Stimulated activated CD4-positive, alpha-beta T cell treated with anti-CD3 and anti-CD28 coated beads, Interleukin-1b, Interleukin-23, amount 100 ng/mL, for 4 hours (primary cell): ENCODE data around the gene DYSF.

ENCODE experiments used
- DNase-seq, 2 donors: peaks; one replicate each; pipeline ENCODE4 v3.0.0-alpha.2; 2020; ENCODE audit warnings: low read depth in 2 of 2

Gene DYSF

GRCh38 chr2:71530211-71530610, 76.8 kb downstream of the DYSF start:
- DNase-seq, result no peak

GRCh38 chr2:71530641-71531332, 77.4 kb downstream of the DYSF start:
- DNase-seq, result no peak

- no peak for DNase-seq
These were observed 78.2 kb downstream of the DYSF start for GRCh38 chr2:71531522-71532047.

GRCh38 chr2:71532327-71532726, 79.0 kb downstream of the DYSF start:
- DNase-seq, result no peak

GRCh38 chr2:71534201-71534600, 80.8 kb downstream of the DYSF start:
- DNase-seq, result no peak

GRCh38 chr2:71534826-71535225, 81.5 kb downstream of the DYSF start:
- DNase-seq, result no peak

- DNase-seq, result no peak
These were observed 82.2 kb downstream of the DYSF start for GRCh38 chr2:71535526-71535925.

- no peak for DNase-seq
These were observed 82.9 kb downstream of the DYSF start for GRCh38 chr2:71536226-71536671.

GRCh38 chr2:71538241-71538640, 84.9 kb downstream of the DYSF start:
- DNase-seq, result no peak

- DNase-seq, result no peak
These were observed 85.4 kb downstream of the DYSF start for GRCh38 chr2:71538656-71539265.

GRCh38 chr2:71540818-71541217, 87.5 kb downstream of the DYSF start:
- no peak for DNase-seq

GRCh38 chr2:71544919-71545571, 91.7 kb downstream of the DYSF start:
- DNase-seq, result no peak

- peak; percentile 9 to 11 for DNase-seq
These were observed 92.4 kb downstream of the DYSF start for GRCh38 chr2:71545572-71546274.

GRCh38 chr2:71546275-71546638, 92.9 kb downstream of the DYSF start:
- no peak for DNase-seq

- no peak for DNase-seq
These were observed 93.5 kb downstream of the DYSF start for GRCh38 chr2:71546777-71547281.

- no peak for DNase-seq
These were observed 94.4 kb downstream of the DYSF start for GRCh38 chr2:71547616-71548285.

GRCh38 chr2:71548646-71549425, 95.5 kb downstream of the DYSF start:
- peak; percentile 57 for DNase-seq

GRCh38 chr2:71550801-71551630, 97.7 kb downstream of the DYSF start:
- DNase-seq, result no peak

- DNase-seq, result no peak
These were observed 98.2 kb downstream of the DYSF start for GRCh38 chr2:71551631-71551915.

GRCh38 chr2:71552356-71552755, 99.0 kb downstream of the DYSF start:
- no peak for DNase-seq
